GM12891 (cell line): Measurements from ENCODE around the gene IL2RG.

Experiments used
- PAX5 ChIP-seq: IDR thresholded peaks from 2 replicates; pipeline ENCODE4 v1.6.1; 2011; ENCODE audit warnings: low read length, moderate library complexity, mild to moderate bottlenecking; ENCODE audit not compliant: insufficient read depth, severe bottlenecking
- POLR2A ChIP-seq: IDR thresholded peaks from 2 replicates; pipeline ENCODE4 v1.6.1; 2011; ENCODE audit warnings: low read depth, low read length, control low read depth
- POLR2AphosphoS5 ChIP-seq: IDR thresholded peaks from 2 replicates; pipeline ENCODE4 v1.6.1; 2011; ENCODE audit warnings: low read depth, low read length, control low read depth
- POU2F2 ChIP-seq: IDR thresholded peaks from 2 replicates; pipeline ENCODE4 v1.6.1; 2011; ENCODE audit warnings: low read depth, mild to moderate bottlenecking, control low read depth, low read length, moderate library complexity
- SPI1 ChIP-seq: IDR thresholded peaks from 2 replicates; pipeline ENCODE4 v1.6.1; 2011; ENCODE audit warnings: low read depth, low read length, control low read depth
- TAF1 ChIP-seq: IDR thresholded peaks from 2 replicates; pipeline ENCODE4 v1.6.1; 2011; ENCODE audit warnings: low read depth, low read length, control low read depth

GRCh38 chrX:71154196-71154595 is 42.8 kb upstream of the IL2RG start:
- no peak for TF ChIP-seq POLR2A
- TF ChIP-seq PAX5, result no peak
- TF ChIP-seq TAF1, result no peak
- TF ChIP-seq POLR2AphosphoS5, result no peak
- no peak for TF ChIP-seq SPI1
- TF ChIP-seq POU2F2, result no peak
